Upper lobe of left lung (tissue), 4 donors: ENCODE data around the gene MINDY4B.

ENCODE experiments used
- CTCF ChIP-seq, 6 experiments: fragments of 450-650 bp in 4 of 6; fragments of 200-600 bp in 2 of 6; sonication (generic) in 2 of 6; IDR thresholded peaks; one replicate each; pipeline ENCODE4 v1.5.1; 2016 to 2019; ENCODE audit warnings: antibody characterized with exemption in 6 of 6
- EP300 ChIP-seq, 4 donors: sonication (generic); formaldehyde crosslinking; IDR thresholded peaks; one replicate each; pipeline ENCODE4 v1.5.1; 2017; ENCODE audit warnings: antibody characterized with exemption in 4 of 4, control low read depth in 2 of 4
- POLR2AphosphoS5 ChIP-seq, 2 donors: sonication (generic); formaldehyde crosslinking; IDR thresholded peaks; one replicate each; pipeline ENCODE4 v1.5.1; 2017; ENCODE audit warnings: antibody characterized with exemption in 2 of 2

GRCh38 chr3:150890295-150890694 is 14.9 kb downstream of the MINDY4B start:
- no peak for TF ChIP-seq CTCF (IDR thresholded peaks at IDR 0.05)
- TF ChIP-seq POLR2AphosphoS5 (IDR thresholded peaks at IDR 0.05), result no peak
- no peak for TF ChIP-seq EP300 (IDR thresholded peaks at IDR 0.05)
